ENCODE data around the gene HDAC4.

Gene HDAC4

DNA sequence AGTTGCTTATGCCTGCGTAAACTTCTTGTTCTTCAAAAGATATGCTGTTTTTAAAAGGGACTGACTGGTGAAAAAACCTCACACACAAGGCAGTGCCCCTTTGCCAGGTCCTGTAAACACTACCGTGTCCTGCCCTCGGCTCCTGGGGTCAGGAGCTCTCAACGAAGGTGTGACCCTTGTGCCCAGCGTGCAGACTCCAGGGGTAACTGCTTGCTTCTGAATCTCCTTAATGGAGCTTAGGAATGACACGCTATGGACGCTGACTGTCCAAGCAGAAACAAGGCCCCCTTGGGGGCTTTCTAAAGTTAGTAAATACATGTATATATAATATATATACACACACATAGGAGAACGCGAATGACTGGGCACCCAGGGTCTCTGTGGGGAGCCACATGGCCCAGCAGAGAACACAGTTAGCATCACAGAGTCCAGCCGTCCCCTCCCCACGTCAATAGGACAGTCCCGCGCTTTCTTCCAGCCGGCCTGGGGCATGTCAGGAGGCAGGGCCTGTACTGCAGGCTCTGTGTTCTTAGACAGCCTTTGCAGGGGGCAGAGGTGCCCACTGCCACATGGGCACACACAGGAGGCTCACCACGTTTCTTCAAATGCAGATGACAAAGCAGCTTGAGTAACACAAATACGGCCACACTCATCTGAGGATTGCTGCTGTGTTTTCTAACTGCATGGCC, 96.1 kb downstream of the HDAC4 start:
- Histone ChIP-seq H3K36me3 (no peaks in the 10 kb centered on the region), H3K27ac (no peak overlapping the region), H3K9me3 (no peaks in the 10 kb centered on the region), H3K4me1 (ENCODE audit: control insufficient read depth in 1 of 2, insufficient read depth in 1 of 2, low read depth in 1 of 2, low read length in 1 of 2) (peaks cover 0 to 7% of the 10 kb centered on the region in 2 experiments), H3K27me3 (no peaks in the 10 kb centered on the region), H3K4me3 (ENCODE audit: low read depth in 1 of 2, low read length in 1 of 2) (no peak overlapping the region)
- TF ChIP-seq CTCF (IDR thresholded peaks at IDR 0.05) = no peak

DNA sequence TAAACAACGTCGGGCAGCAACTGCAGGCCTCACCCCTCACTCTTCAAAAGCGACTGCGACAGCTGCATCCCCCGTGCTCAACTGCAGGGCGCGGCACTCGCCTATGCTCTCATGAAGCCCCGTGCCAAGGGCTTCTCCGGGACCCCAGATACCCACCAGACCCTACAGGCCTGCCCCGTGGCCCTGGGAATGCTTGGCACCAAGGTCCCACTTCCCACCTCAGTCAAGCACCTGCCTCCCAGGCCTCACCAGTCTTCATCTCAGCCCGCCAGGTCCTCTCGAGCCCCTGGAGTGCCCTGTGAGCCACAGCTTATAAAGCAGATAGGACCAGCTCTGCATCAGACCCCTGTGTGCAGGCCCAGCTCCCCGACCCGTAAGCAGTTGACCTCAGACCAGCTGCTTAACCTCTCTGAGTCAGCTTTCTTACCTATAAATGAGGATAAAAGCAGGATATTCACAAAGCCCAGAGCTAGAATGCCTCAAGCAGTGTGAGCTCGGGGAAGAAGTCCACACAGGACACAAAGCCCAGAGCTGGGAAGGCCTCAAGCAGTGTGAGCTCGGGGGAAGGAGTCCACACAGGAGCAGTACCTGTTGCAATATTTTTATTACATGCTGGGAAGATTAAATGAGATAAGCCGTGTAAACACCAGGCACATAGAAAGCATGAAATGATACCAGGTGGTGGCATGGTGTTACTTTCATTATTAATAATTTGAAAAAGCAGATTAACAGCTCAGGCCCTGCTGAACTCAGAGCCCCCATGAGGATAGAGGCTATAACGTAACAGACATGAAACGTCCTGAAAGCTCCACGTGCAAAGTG, 96.9 kb downstream of the HDAC4 start:
- no peaks in the 10 kb centered on the region for H3K36me3 ChIP-seq
- H3K27ac ChIP-seq = no peak overlapping the region
- H3K4me3 ChIP-seq (ENCODE audit: low read depth in 1 of 2, low read length in 1 of 2) = no peak overlapping the region
- no peaks in the 10 kb centered on the region for H3K4me1 ChIP-seq (ENCODE audit: control insufficient read depth in 1 of 2, insufficient read depth in 1 of 2, low read depth in 1 of 2, low read length in 1 of 2)
- H3K9me3 ChIP-seq = no peaks in the 10 kb centered on the region
- H3K27me3 ChIP-seq = no peaks in the 10 kb centered on the region
- TF ChIP-seq CTCF (IDR thresholded peaks at IDR 0.05) = no peak

GRCh38 chr2:239302808-239303557, 97.8 kb downstream of the HDAC4 start:
- no peak overlapping the region for H3K27ac ChIP-seq
- H3K4me3 ChIP-seq (ENCODE audit: low read depth in 1 of 2, low read length in 1 of 2) = no peak overlapping the region

GRCh38 chr2:239302083-239302807, 98.6 kb downstream of the HDAC4 start:
- no peak for TF ChIP-seq CTCF (IDR thresholded peaks at IDR 0.05)

More at GRCh38 chr2:239302808-239303557, 97.8 kb downstream of the HDAC4 start:
- H3K27me3 ChIP-seq = no peaks in the 10 kb centered on the region
- no peaks in the 10 kb centered on the region for H3K4me1 ChIP-seq (ENCODE audit: control insufficient read depth in 1 of 2, insufficient read depth in 1 of 2, low read depth in 1 of 2, low read length in 1 of 2)
- TF ChIP-seq CTCF (IDR thresholded peaks at IDR 0.05) = no peak
- no peaks in the 10 kb centered on the region for H3K36me3 ChIP-seq
- no peaks in the 10 kb centered on the region for H3K9me3 ChIP-seq

More at GRCh38 chr2:239302083-239302807, 98.6 kb downstream of the HDAC4 start:
- H3K36me3 ChIP-seq = no peaks in the 10 kb centered on the region
- H3K27ac ChIP-seq = no peak overlapping the region
- H3K4me1 ChIP-seq (ENCODE audit: control insufficient read depth in 1 of 2, insufficient read depth in 1 of 2, low read depth in 1 of 2, low read length in 1 of 2) = no peaks in the 10 kb centered on the region
- no peak overlapping the region for H3K4me3 ChIP-seq (ENCODE audit: low read depth in 1 of 2, low read length in 1 of 2)
- H3K9me3 ChIP-seq = no peaks in the 10 kb centered on the region
- H3K27me3 ChIP-seq = no peaks in the 10 kb centered on the region
